ENCODE measurements around the gene SNORC. TPM values are rescaled to one million over a fixed set of nuclear protein-coding genes. Genes with fewer than 3 reads are reported as not detected.
"Not testable (repeated sequence)": the region's sequence is repeated elsewhere in the genome, so short reads cannot be mapped to it uniquely, and the experiment has no call there.

The SNORC gene
- total RNA-seq, 2 experiments from 2014 or later = 1.3 to 1.9 TPM

GRCh38 chr2:232897598-232898408 lies 27.7 kb downstream of the SNORC start:
- Mint-ChIP-seq H3K4me3 (no peak overlapping the region), H3K27me3 (no peaks in the 10 kb centered on the region), H3K27ac (no peak overlapping the region), H3K36me3 (ENCODE audit: low read depth) (no peaks in the 10 kb centered on the region), H3K9me3 (no peaks in the 10 kb centered on the region), H3K4me1 (peaks cover 11% of the 10 kb centered on the region)
- POLR2A ChIA-PET = no interaction called here
- DNase-seq = no peak
- CTCF ChIA-PET = no interaction called here

GRCh38 chr2:232898592-232899543 lies 28.8 kb downstream of the SNORC start:
- no peaks in the 10 kb centered on the region for H3K27me3 Mint-ChIP-seq
- H3K9me3 Mint-ChIP-seq = no peaks in the 10 kb centered on the region
- H3K36me3 Mint-ChIP-seq (ENCODE audit: low read depth) = no peaks in the 10 kb centered on the region
- H3K4me1 Mint-ChIP-seq = peaks cover 11% of the 10 kb centered on the region
- DNase-seq = no peak
- H3K4me3 Mint-ChIP-seq = no peak overlapping the region
- CTCF ChIA-PET = no interaction called here
- no peak overlapping the region for H3K27ac Mint-ChIP-seq
- POLR2A ChIA-PET = no interaction called here

GRCh38 chr2:232900811-232901735 lies 31.0 kb downstream of the SNORC start:
- Mint-ChIP-seq H3K4me3 (no peak overlapping the region), H3K36me3 (ENCODE audit: low read depth) (no peaks in the 10 kb centered on the region), H3K27me3 (no peaks in the 10 kb centered on the region), H3K9me3 (no peaks in the 10 kb centered on the region), H3K4me1 (peaks cover 11% of the 10 kb centered on the region), H3K27ac (no peak overlapping the region)
- ChIA-PET POLR2A (no interaction called here), CTCF (no interaction called here)
- no peak for DNase-seq

- H3K36me3 Mint-ChIP-seq (ENCODE audit: low read depth) = no peaks in the 10 kb centered on the region
- CTCF ChIA-PET = no interaction called here
- peak; percentile 55 for DNase-seq
- H3K4me1 Mint-ChIP-seq = peaks cover 11% of the 10 kb centered on the region
- POLR2A ChIA-PET = no interaction called here
- peak overlapping the region; percentile 11 for H3K27ac Mint-ChIP-seq
- H3K27me3 Mint-ChIP-seq = no peaks in the 10 kb centered on the region
- no peak overlapping the region for H3K4me3 Mint-ChIP-seq
- no peaks in the 10 kb centered on the region for H3K9me3 Mint-ChIP-seq
Observed at GRCh38 chr2:232901736-232902578, 31.9 kb downstream of the SNORC start.

GRCh38 chr2:232903989-232904388 lies 33.9 kb downstream of the SNORC start:
- Mint-ChIP-seq H3K27ac (no peak overlapping the region), H3K36me3 (ENCODE audit: low read depth) (no peaks in the 10 kb centered on the region), H3K9me3 (no peaks in the 10 kb centered on the region), H3K4me1 (peaks cover 6% of the 10 kb centered on the region), H3K4me3 (no peak overlapping the region), H3K27me3 (peaks cover 3% of the 10 kb centered on the region)
- ChIA-PET POLR2A (no interaction called here), CTCF (no interaction called here)
- no peak for DNase-seq

- DNase-seq; H3K4me1 Mint-ChIP-seq; POLR2A ChIA-PET; H3K9me3 Mint-ChIP-seq; H3K36me3 Mint-ChIP-seq (ENCODE audit: low read depth); H3K27ac Mint-ChIP-seq; CTCF ChIA-PET; H3K4me3 Mint-ChIP-seq: not testable (repeated sequence)
- H3K27me3 Mint-ChIP-seq = peaks cover 27% of the 10 kb centered on the region
Observed at GRCh38 chr2:232906867-232907717, 37.0 kb downstream of the SNORC start.

GRCh38 chr2:232907718-232908085 lies 37.6 kb downstream of the SNORC start:
- H3K36me3 Mint-ChIP-seq (ENCODE audit: low read depth); H3K4me1 Mint-ChIP-seq; CTCF ChIA-PET; POLR2A ChIA-PET; DNase-seq; H3K27ac Mint-ChIP-seq; H3K4me3 Mint-ChIP-seq; H3K9me3 Mint-ChIP-seq: not testable (repeated sequence)
- H3K27me3 Mint-ChIP-seq = peaks cover 31% of the 10 kb centered on the region

GRCh38 chr2:232908695-232909094 lies 38.6 kb downstream of the SNORC start:
- no peaks in the 10 kb centered on the region for H3K4me1 Mint-ChIP-seq
- CTCF ChIA-PET = no interaction called here
- H3K27me3 Mint-ChIP-seq = peaks cover 36% of the 10 kb centered on the region
- peaks cover 11% of the 10 kb centered on the region for H3K9me3 Mint-ChIP-seq
- no peak for DNase-seq
- no peak overlapping the region for H3K27ac Mint-ChIP-seq
- POLR2A ChIA-PET = no interaction called here
- H3K4me3 Mint-ChIP-seq = no peak overlapping the region
- H3K36me3 Mint-ChIP-seq (ENCODE audit: low read depth) = no peaks in the 10 kb centered on the region

GRCh38 chr2:232910376-232910775 lies 40.3 kb downstream of the SNORC start:
- no peak for DNase-seq
- ChIA-PET CTCF (no interaction called here), POLR2A (no interaction called here)
- Mint-ChIP-seq H3K27ac (no peak overlapping the region), H3K36me3 (ENCODE audit: low read depth) (no peaks in the 10 kb centered on the region), H3K9me3 (peaks cover 11% of the 10 kb centered on the region), H3K4me3 (no peak overlapping the region), H3K4me1 (no peaks in the 10 kb centered on the region), H3K27me3 (peaks cover 44% of the 10 kb centered on the region)

GRCh38 chr2:232911712-232912277 lies 41.7 kb downstream of the SNORC start:
- Mint-ChIP-seq H3K4me1 (no peaks in the 10 kb centered on the region), H3K27ac (no peak overlapping the region), H3K4me3 (no peak overlapping the region), H3K36me3 (ENCODE audit: low read depth) (no peaks in the 10 kb centered on the region), H3K27me3 (peaks cover 46% of the 10 kb centered on the region), H3K9me3 (peaks cover 11% of the 10 kb centered on the region)
- DNase-seq = no peak
- POLR2A ChIA-PET = no interaction called here
- CTCF ChIA-PET = no interaction called here

- Mint-ChIP-seq H3K4me1 (no peaks in the 10 kb centered on the region), H3K27ac (no peak overlapping the region), H3K27me3 (peaks cover 52% of the 10 kb centered on the region), H3K36me3 (ENCODE audit: low read depth) (no peaks in the 10 kb centered on the region), H3K9me3 (peaks cover 11% of the 10 kb centered on the region), H3K4me3 (no peak overlapping the region)
- POLR2A ChIA-PET = no interaction called here
- no peak for DNase-seq
- CTCF ChIA-PET = no interaction called here
Observed at GRCh38 chr2:232913903-232914302, 43.8 kb downstream of the SNORC start.

All from activated CD4-positive, alpha-beta memory T cell treated with anti-CD3 and anti-CD28 coated beads, Interleukin-2, amount 10 ng/mL, durations not matched to agents 7 days and 5 days (primary cell).